Tibial nerve (tissue), 4 donors: Measurements from ENCODE around the gene MTIF2. TPM values are rescaled to one million over a fixed set of nuclear protein-coding genes. Genes with fewer than 3 reads are reported as not detected.
"Not testable (repeated sequence)": the region's sequence is repeated elsewhere in the genome, so short reads cannot be mapped to it uniquely, and the experiment has no call there.

Experiments used
- DNase-seq, 2 donors: peaks; one replicate each; pipeline ENCODE4 v3.0.0-alpha.2; 2019; ENCODE audit warnings: low spot score in 2 of 2
- H3K27ac ChIP-seq, 4 donors: fragments of 200-600 bp; sonication (generic) in 3 of 4; one replicate each; pipeline ENCODE4 v1.5.1; 2017 to 2019; ENCODE audit warnings: mild to moderate bottlenecking in 1 of 4
- H3K27me3 ChIP-seq, 2 donors: fragments of 200-600 bp; sonication (generic) in 1 of 2; one replicate each; pipeline versions ENCODE4 v1.5.1 to v1.6.0; 2017 to 2019
- H3K36me3 ChIP-seq, 3 donors: fragments of 200-600 bp; sonication (generic); one replicate each; pipeline ENCODE4 v1.5.1; 2018 to 2019
- H3K4me1 ChIP-seq, 4 donors: fragments of 200-600 bp; sonication (generic) in 3 of 4; one replicate each; pipeline ENCODE4 v1.5.1; 2017 to 2019
- H3K4me3 ChIP-seq, 4 donors: fragments of 200-600 bp; sonication (generic) in 3 of 4; one replicate each; pipeline ENCODE4 v1.5.1; 2017 to 2019; ENCODE audit warnings: mild to moderate bottlenecking in 1 of 4, moderate library complexity in 1 of 4
- H3K9me3 ChIP-seq, 4 donors: fragments of 200-600 bp; sonication (generic) in 3 of 4; one replicate each; pipeline ENCODE4 v1.5.1; 2017 to 2019
- CTCF ChIP-seq, 5 experiments: fragments of 200-600 bp in 3 of 5; fragments of 450-650 bp in 2 of 5; sonication (generic) in 3 of 5; IDR thresholded peaks; one replicate each; pipeline ENCODE4 v1.5.1; 2016 to 2019; ENCODE audit warnings: antibody characterized with exemption in 5 of 5, mild to moderate bottlenecking in 3 of 5, moderate library complexity in 2 of 5
- EP300 ChIP-seq, 2 donors: sonication (generic); formaldehyde crosslinking; IDR thresholded peaks; one replicate each; pipeline ENCODE4 v1.6.1; 2017; ENCODE audit warnings: antibody characterized with exemption in 2 of 2, mild to moderate bottlenecking in 1 of 2
- POLR2A ChIP-seq, 2 donors: fragments of 450-650 bp; IDR thresholded peaks; one replicate each; pipeline ENCODE4 v1.6.1; 2017; ENCODE audit warnings: antibody characterized with exemption in 2 of 2, mild to moderate bottlenecking in 2 of 2, moderate library complexity in 2 of 2
- WGBS, 2 donors: methylation state at CpG; one replicate each; pipeline ENCODE4 v1.1.5; 2018; 5-methylcytosine and 5-hydroxymethylcytosine counted together
- total RNA-seq, 4 donors: library from RNA; depleted of rRNA; stranded (reverse); fragments of >200 nt; gene quantifications; one replicate each; pipeline ENCODE4 v1.1.0, GENCODE V29; 2016

The MTIF2 gene
- total RNA-seq, 4 donors from 2014 or later = 11.8 to 31.9 (median 18.0) TPM

GRCh38 chr2:55213822-55214221 is 55.2 kb downstream of the MTIF2 start:
- DNase-seq = no peak
- TF ChIP-seq EP300 (IDR thresholded peaks at IDR 0.05) = no peak
- TF ChIP-seq CTCF (IDR thresholded peaks at IDR 0.05) = no peak
- TF ChIP-seq POLR2A (IDR thresholded peaks at IDR 0.05) = no peak

DNA sequence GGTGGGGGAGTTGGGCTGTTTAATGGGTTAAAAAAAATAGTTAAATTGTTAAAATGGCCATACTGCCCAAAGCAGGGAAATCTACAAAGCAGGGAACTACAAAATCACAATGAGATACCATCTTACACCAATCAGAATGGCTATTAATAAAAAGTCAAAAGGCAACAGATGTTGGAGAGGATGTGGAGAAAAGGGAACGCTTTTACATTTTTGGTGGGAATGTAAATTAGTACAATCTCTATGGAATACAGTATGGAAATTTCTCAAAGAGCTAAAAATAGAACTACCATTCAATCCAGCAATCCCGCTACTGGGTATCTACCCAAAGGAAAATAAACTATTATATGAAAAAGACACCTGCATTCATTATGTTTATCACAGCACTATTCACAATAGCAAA is 64.1 kb downstream of the MTIF2 start:
- H3K27ac ChIP-seq = no peak overlapping the region
- no peaks in the 10 kb centered on the region for H3K27me3 ChIP-seq
- H3K9me3 ChIP-seq = peaks cover 0 to 22% (median 1%) of the 10 kb centered on the region in 4 donors
- TF ChIP-seq EP300 (IDR thresholded peaks at IDR 0.05) = no peak
- no peak for TF ChIP-seq POLR2A (IDR thresholded peaks at IDR 0.05)
- no peak for TF ChIP-seq CTCF (IDR thresholded peaks at IDR 0.05)
- no peak for DNase-seq
- 90 to 92% methylated on average over 2 of the region's 2 CpGs for WGBS, 2 donors
- peaks cover 0 to 52% (median 0%) of the 10 kb centered on the region in 3 donors for H3K36me3 ChIP-seq
- no peaks in the 10 kb centered on the region for H3K4me1 ChIP-seq
- no peak overlapping the region for H3K4me3 ChIP-seq

More at GRCh38 chr2:55213822-55214221, 55.2 kb downstream of the MTIF2 start:
- H3K27me3 ChIP-seq = no peaks in the 10 kb centered on the region
- no peak overlapping the region for H3K27ac ChIP-seq
- no peaks in the 10 kb centered on the region for H3K9me3 ChIP-seq
- peaks cover 0 to 4% (median 0%) of the 10 kb centered on the region in 3 donors for H3K36me3 ChIP-seq
- no peaks in the 10 kb centered on the region for H3K4me1 ChIP-seq
- H3K4me3 ChIP-seq = no peak overlapping the region

- TF ChIP-seq CTCF (IDR thresholded peaks at IDR 0.05) (no peak), POLR2A (IDR thresholded peaks at IDR 0.05) (no peak), EP300 (IDR thresholded peaks at IDR 0.05) (no peak)
- WGBS, 2 donors = 97 to 98% methylated on average over 3 of the region's 3 CpGs
- peaks cover 0 to 56% (median 0%) of the 10 kb centered on the region in 3 donors for H3K36me3 ChIP-seq
- H3K9me3 ChIP-seq = peaks cover 0 to 22% (median 1%) of the 10 kb centered on the region in 4 donors
- H3K27me3 ChIP-seq = no peaks in the 10 kb centered on the region
- DNase-seq = no peak
- no peak overlapping the region for H3K4me3 ChIP-seq
- H3K27ac ChIP-seq = no peak overlapping the region
- H3K4me1 ChIP-seq = no peaks in the 10 kb centered on the region
These were observed 64.5 kb downstream of the MTIF2 start for GRCh38 chr2:55204536-55204935.

GRCh38 chr2:55200416-55200815 is 68.6 kb downstream of the MTIF2 start:
- TF ChIP-seq EP300 (IDR thresholded peaks at IDR 0.05) = no peak
- TF ChIP-seq POLR2A (IDR thresholded peaks at IDR 0.05) = no peak
- no peak for TF ChIP-seq CTCF (IDR thresholded peaks at IDR 0.05)
- Histone ChIP-seq H3K4me1 (no peaks in the 10 kb centered on the region), H3K27me3 (no peaks in the 10 kb centered on the region), H3K36me3 (peaks cover 0 to 90% (median 0%) of the 10 kb centered on the region in 3 donors), H3K27ac (no peak overlapping the region), H3K4me3 (no peak overlapping the region), H3K9me3 (peaks cover 0 to 22% (median 1%) of the 10 kb centered on the region in 4 donors)
- DNase-seq = no peak
- WGBS, 2 donors = 93 to 98% methylated on average over 1 of the region's 1 CpG

- H3K27me3 ChIP-seq = no peaks in the 10 kb centered on the region
- TF ChIP-seq CTCF (IDR thresholded peaks at IDR 0.05) (no peak), POLR2A (IDR thresholded peaks at IDR 0.05) (no peak)
- H3K4me3 ChIP-seq = no peak overlapping the region
- whole genome bisulfite sequencing, 2 donors = 85 to 100% methylated on average over 2 of the region's 2 CpGs
- peaks cover 0 to 73% (median 0%) of the 10 kb centered on the region in 3 donors for H3K36me3 ChIP-seq
- no peak for DNase-seq
- H3K9me3 ChIP-seq = peaks cover 0 to 7% (median 1%) of the 10 kb centered on the region in 4 donors
- H3K4me1 ChIP-seq = no peaks in the 10 kb centered on the region
- no peak overlapping the region for H3K27ac ChIP-seq
These were observed 72.5 kb downstream of the MTIF2 start for GRCh38 chr2:55196526-55196925.

DNA sequence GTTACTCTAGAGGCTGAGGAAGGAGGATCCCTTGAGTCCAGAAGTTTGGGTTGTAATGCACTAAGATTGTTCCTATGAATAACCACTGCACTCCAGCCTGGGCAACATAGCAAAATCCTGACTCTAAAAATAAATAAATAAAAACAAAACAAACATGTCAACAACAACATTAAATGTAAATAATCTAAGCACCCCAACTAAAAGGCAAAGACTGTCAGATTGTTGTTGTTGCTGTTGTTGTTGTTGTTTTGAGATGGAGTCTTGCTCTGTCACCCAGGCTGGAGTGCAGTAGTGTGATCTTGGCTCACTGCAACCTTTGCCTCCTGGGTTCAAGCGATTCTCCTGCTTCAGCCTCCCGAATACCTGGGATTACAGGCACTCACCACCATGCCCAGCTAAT is 77.1 kb downstream of the MTIF2 start:
- H3K27ac ChIP-seq, H3K4me3 ChIP-seq, H3K4me1 ChIP-seq, H3K9me3 ChIP-seq, DNase-seq, H3K27me3 ChIP-seq: not testable (repeated sequence)
- 91 to 93% methylated on average over 2 of the region's 2 CpGs for WGBS, 2 donors
- H3K36me3 ChIP-seq = peaks cover 0 to 57% (median 0%) of the 10 kb centered on the region in 3 donors

GRCh38 chr2:55186837-55187236 is 82.2 kb downstream of the MTIF2 start:
- H3K27me3 ChIP-seq, H3K4me3 ChIP-seq, H3K27ac ChIP-seq, H3K4me1 ChIP-seq, DNase-seq, H3K9me3 ChIP-seq: not testable (repeated sequence)
- H3K36me3 ChIP-seq = peaks cover 0 to 25% (median 0%) of the 10 kb centered on the region in 3 donors
- 83 to 94% methylated on average over 8 of the region's 8 CpGs for WGBS, 2 donors
